Measurements from ENCODE around the gene SHISA4.

GRCh38 chr1:201851949-201852348 is 36.7 kb upstream of the SHISA4 start:
- TF ChIP-seq CTCF (IDR thresholded peaks at IDR 0.05; ENCODE audit: low read length) = no peak
- TF ChIP-seq EZH2 (optimal IDR thresholded peaks at IDR 0.05; ENCODE audit: low read depth, low read length) = no peak
- no peak for TF ChIP-seq EZH2phosphoT487 (IDR thresholded peaks at IDR 0.05; ENCODE audit: low read length)

All from MM.1S (cell line).